GM23338 (cell line): Measurements from ENCODE around the gene PRKCH. TPM values are rescaled to one million over a fixed set of nuclear protein-coding genes. Genes with fewer than 3 reads are reported as not detected.

ENCODE experiments used
- ATAC-seq: fragments of 200-7000 bp; cut with Tn5 transposase; 3 replicates; pipeline ENCODE4 v1.9.1; 2020
- DNase-seq: peaks from one replicate; pipeline ENCODE4 v3.0.0-alpha.2; 2015; ENCODE audit warnings: low spot score
- H2AFZ ChIP-seq: fragments of 200-600 bp; sonication (generic); 2 replicates; pipeline ENCODE4 v1.8.0; 2016; ENCODE audit warnings: antibody characterized with exemption, mild to moderate bottlenecking, moderate library complexity
- H3F3A ChIP-seq: fragments of 200-600 bp; sonication (generic); replicated peaks from 2 replicates; pipeline ENCODE4 v1.8.0; 2017; ENCODE audit warnings: antibody characterized with exemption, mixed run types, low read depth
- H3K27ac ChIP-seq: fragments of 200-600 bp; sonication (generic); 2 replicates; pipeline ENCODE4 v1.6.1; 2016; ENCODE audit warnings: low read depth
- H3K27me3 ChIP-seq: fragments of 200-600 bp; sonication (generic); 2 replicates; pipeline ENCODE4 v1.8.0; 2016; ENCODE audit warnings: mild to moderate bottlenecking, mixed run types, moderate library complexity; ENCODE audit not compliant: insufficient read depth
- H3K36me3 ChIP-seq: fragments of 200-600 bp; sonication (generic); 2 replicates; pipeline ENCODE4 v1.8.0; 2016; ENCODE audit warnings: mild to moderate bottlenecking; ENCODE audit not compliant: insufficient read depth
- H3K4me1 ChIP-seq: fragments of 200-600 bp; sonication (generic); 2 replicates; pipeline ENCODE4 v1.8.0; 2016; ENCODE audit warnings: mild to moderate bottlenecking, moderate library complexity; ENCODE audit not compliant: insufficient read depth
- H3K4me2 ChIP-seq: fragments of 200-600 bp; sonication (generic); 2 replicates; pipeline ENCODE4 v1.7.1; 2017; ENCODE audit warnings: mixed run types
- H3K4me3 ChIP-seq: fragments of 200-600 bp; sonication (generic); 2 replicates; pipeline ENCODE4 v1.6.1; 2016; ENCODE audit warnings: mixed run types
- H3K79me2 ChIP-seq: fragments of 200-600 bp; sonication (generic); replicated peaks from 2 replicates; pipeline ENCODE4 v1.8.0; 2017; ENCODE audit warnings: mild to moderate bottlenecking; ENCODE audit not compliant: insufficient read depth
- H3K9me2 ChIP-seq: fragments of 200-600 bp; sonication (generic); 2 replicates; pipeline ENCODE4 v1.8.0; 2017; ENCODE audit not compliant: insufficient read depth
- H4K20me1 ChIP-seq: fragments of 200-600 bp; sonication (generic); replicated peaks from 2 replicates; pipeline ENCODE4 v1.8.0; 2017; ENCODE audit warnings: mild to moderate bottlenecking; ENCODE audit not compliant: insufficient read depth
- H3K27ac Mint-ChIP-seq: 2 replicates; pipeline ENCODE4 v1.8.0; 2020; ENCODE audit warnings: inconsistent platforms, mild to moderate bottlenecking, moderate library complexity, mixed read lengths
- H3K27me3 Mint-ChIP-seq: 3 replicates; pipeline ENCODE4 v1.8.0; 2022; ENCODE audit warnings: low read depth, mild to moderate bottlenecking, moderate library complexity, mixed read lengths, inconsistent platforms; ENCODE audit not compliant: insufficient read depth, poor library complexity
- H3K36me3 Mint-ChIP-seq: 3 replicates; pipeline ENCODE4 v1.8.0; 2021; ENCODE audit warnings: low read depth, mild to moderate bottlenecking, inconsistent platforms, moderate library complexity, mixed read lengths
- H3K4me1 Mint-ChIP-seq: 3 replicates; pipeline ENCODE4 v1.8.0; 2020; ENCODE audit warnings: mild to moderate bottlenecking, inconsistent platforms, mixed read lengths
- H3K4me3 Mint-ChIP-seq: 3 replicates; pipeline ENCODE4 v1.8.0; 2021; ENCODE audit warnings: moderate library complexity, mild to moderate bottlenecking, inconsistent platforms, mixed read lengths
- H3K9me3 Mint-ChIP-seq: 3 replicates; pipeline ENCODE4 v1.8.0; 2020; ENCODE audit warnings: moderate library complexity, mild to moderate bottlenecking, inconsistent platforms, mixed read lengths
- CREB1 ChIP-seq: fragments of 250-450 bp; sonication (Bioruptor Pico); IDR thresholded peaks from 2 replicates; pipeline ENCODE4 v1.5.0; 2020; ENCODE audit warnings: low read depth, mild to moderate bottlenecking, moderate library complexity
- CTCF ChIP-seq, 2 experiments: fragments of 200-600 bp in 1 of 2; sonication (generic) in 1 of 2; conservative IDR thresholded peaks; 2 replicates each; pipeline versions ENCODE4 v1.5.1 to v1.6.1; 2016 to 2017; ENCODE audit warnings: antibody characterized with exemption in 2 of 2, low read depth in 2 of 2, mild to moderate bottlenecking in 2 of 2, moderate library complexity in 1 of 2
- ETS1 ChIP-seq: IDR thresholded peaks from 2 replicates; pipeline ENCODE4 v1.6.1; 2016; ENCODE audit warnings: antibody characterized with exemption
- EZH2 ChIP-seq: fragments of 200-600 bp; sonication (generic); IDR thresholded peaks from one replicate; pipeline ENCODE4 v1.8.0; 2017; ENCODE audit warnings: antibody characterized with exemption, mild to moderate bottlenecking, low read depth; ENCODE audit not compliant: unreplicated experiment
- EZH2phosphoT487 ChIP-seq: fragments of 200-600 bp; sonication (generic); IDR thresholded peaks from one replicate; pipeline ENCODE4 v1.8.1; 2018; ENCODE audit warnings: antibody characterized with exemption; ENCODE audit not compliant: unreplicated experiment
- JUNB ChIP-seq: IDR thresholded peaks from one replicate; pipeline ENCODE4 v1.6.1; 2016; ENCODE audit warnings: antibody characterized with exemption; ENCODE audit not compliant: unreplicated experiment
- NANOG ChIP-seq: IDR thresholded peaks from 2 replicates; pipeline ENCODE4 v1.6.1; 2016; ENCODE audit warnings: antibody characterized with exemption, borderline replicate concordance
- POLR2AphosphoS5 ChIP-seq: IDR thresholded peaks from 2 replicates; pipeline ENCODE4 v1.6.1; 2016; ENCODE audit warnings: antibody characterized with exemption, low read depth
- REST ChIP-seq: IDR thresholded peaks from one replicate; pipeline ENCODE4 v1.6.1; 2018; ENCODE audit warnings: antibody characterized with exemption; ENCODE audit not compliant: unreplicated experiment
- STAT1 ChIP-seq: IDR thresholded peaks from one replicate; pipeline ENCODE4 v1.6.1; 2016; ENCODE audit warnings: antibody characterized with exemption; ENCODE audit not compliant: unreplicated experiment
- ZNF114 ChIP-seq: fragments of 250-450 bp; sonication (Bioruptor Pico); IDR thresholded peaks from 2 replicates; pipeline ENCODE4 v1.5.0; 2020; ENCODE audit warnings: mild to moderate bottlenecking, moderate library complexity
- ZNF331 ChIP-seq: fragments of 250-450 bp; sonication (Bioruptor Pico); IDR thresholded peaks from 2 replicates; pipeline ENCODE4 v1.5.0; 2020; ENCODE audit warnings: low read depth, mild to moderate bottlenecking, moderate library complexity
- ZNF462 ChIP-seq: fragments of 250-450 bp; sonication (Bioruptor Pico); IDR thresholded peaks from 2 replicates; pipeline ENCODE4 v1.5.0; 2020; ENCODE audit warnings: mild to moderate bottlenecking, moderate library complexity
- polyA plus RNA-seq: library from polyadenylated mRNA; unstranded; fragments of >200 nt; fragmentation: Nextera tagmentation; extraction: Ambion mirVana; gene quantifications from 2 replicates; pipeline ENCODE4 v1.2.1, GENCODE V29; 2016
- total RNA-seq: library from RNA; depleted of rRNA; stranded (reverse); fragments of >200 nt; shearing (Covaris generic); gene quantifications from 2 replicates; pipeline ENCODE4 v1.2.3, GENCODE V29; 2014

Gene PRKCH
- total and polyA plus RNA-seq, 2 experiments from 2014 or later, result 5.4 to 10.1 TPM

DNA sequence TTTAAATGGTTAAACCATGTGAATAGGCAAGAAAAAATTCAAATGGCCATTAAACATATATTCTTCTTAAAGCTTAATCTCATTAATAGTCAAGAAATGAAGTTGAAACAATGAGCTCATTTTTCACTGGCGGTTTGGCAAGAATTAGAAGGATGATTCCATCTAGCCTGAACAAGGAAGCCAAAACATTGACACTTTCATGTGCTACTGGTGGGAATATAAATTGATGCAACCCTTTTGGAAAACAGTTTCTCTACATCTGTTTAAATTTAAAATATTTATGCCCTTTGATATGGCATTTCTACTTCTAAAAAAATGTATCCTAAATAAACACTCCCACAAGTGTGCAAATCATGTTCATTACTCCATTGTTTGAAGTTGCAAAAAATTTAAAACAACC lies 199.2 kb downstream of the PRKCH start:
- no peaks in the 10 kb centered on the region for H3F3A ChIP-seq
- H4K20me1 ChIP-seq, result no peaks in the 10 kb centered on the region
- no peak for TF ChIP-seq REST
- no peak for TF ChIP-seq JUNB
- no peak for TF ChIP-seq STAT1
- no peak for TF ChIP-seq ZNF462
- TF ChIP-seq EZH2phosphoT487, result no peak
- no peak for TF ChIP-seq NANOG
- no peak for TF ChIP-seq CREB1 (CRISPR knock-in tag)
- no peak for TF ChIP-seq EZH2
- no peak for TF ChIP-seq POLR2AphosphoS5
- no peak for TF ChIP-seq ZNF114 (CRISPR knock-in tag)
- no peak for TF ChIP-seq ZNF331
- TF ChIP-seq CTCF (conservative IDR thresholded peaks at IDR 0.05; ENCODE audit: low read depth in 2 of 2), result no peak
- TF ChIP-seq ETS1, result no peak
- no peaks in the 10 kb centered on the region for H3K36me3 ChIP-seq
- no peak overlapping the region for H3K27ac ChIP-seq
- no peak overlapping the region for H3K4me3 ChIP-seq
- DNase-seq (no peak), ATAC-seq (no peak)
- Mint-ChIP-seq H3K9me3 (no peaks in the 10 kb centered on the region), H3K4me3 (no peak overlapping the region), H3K27me3 (no peaks in the 10 kb centered on the region), H3K4me1 (peaks cover 15% of the 10 kb centered on the region), H3K27ac (no peak overlapping the region), H3K36me3 (no peaks in the 10 kb centered on the region)
- no peaks in the 10 kb centered on the region for H3K27me3 ChIP-seq
- no peaks in the 10 kb centered on the region for H3K9me2 ChIP-seq
- no peaks in the 10 kb centered on the region for H3K79me2 ChIP-seq
- H2AFZ ChIP-seq, result no peak overlapping the region
- peaks cover 8% of the 10 kb centered on the region for H3K4me1 ChIP-seq
- H3K4me2 ChIP-seq, result no peak overlapping the region
